SK-N-MC (cell line): ENCODE results near the gene WNT6.
"Not testable (repeated sequence)": the region's sequence is repeated elsewhere in the genome, so short reads cannot be mapped to it uniquely, and the experiment has no call there.

Source experiments
- DNase-seq: peaks from one replicate; pipeline ENCODE4 v3.0.0-alpha.2; 2011; ENCODE audit warnings: low read depth, low spot score
- H3K27ac ChIP-seq: fragments of 200-600 bp; sonication (generic); 2 replicates; pipeline ENCODE4 v1.5.1; 2016; ENCODE audit warnings: mixed run types
- H3K36me3 ChIP-seq: fragments of 200-600 bp; sonication (generic); 2 replicates; pipeline ENCODE4 v1.6.1; 2017; ENCODE audit warnings: antibody characterized with exemption, low read length, mixed read lengths; ENCODE audit not compliant: insufficient read depth
- H3K4me3 ChIP-seq: fragments of 200-600 bp; sonication (generic); 2 replicates; pipeline ENCODE4 v1.5.1; 2016
- H3K9ac ChIP-seq: fragments of 200-600 bp; sonication (generic); 2 replicates; pipeline ENCODE4 v1.8.0; 2017; ENCODE audit warnings: mixed run types, mixed read lengths; ENCODE audit not compliant: insufficient read length
- H3K9me3 ChIP-seq: fragments of 200-600 bp; sonication (generic); 2 replicates; pipeline ENCODE4 v1.6.1; 2017; ENCODE audit warnings: low read depth, mild to moderate bottlenecking, antibody characterized with exemption, low read length, moderate library complexity, mixed read lengths
- EZH2 ChIP-seq: fragments of 200-600 bp; sonication (generic); IDR thresholded peaks from one replicate; pipeline ENCODE4 v1.6.1; 2017; ENCODE audit warnings: antibody characterized with exemption
- FOXP2 ChIP-seq: optimal IDR thresholded peaks from 2 replicates; pipeline ENCODE3; 2011; ENCODE audit warnings: mild to moderate bottlenecking, moderate library complexity; ENCODE audit not compliant: insufficient read depth; ENCODE audit errors: extremely low read length, control extremely low read depth
- POLR2AphosphoS5 ChIP-seq: IDR thresholded peaks from 2 replicates; pipeline ENCODE4 v1.6.1; 2012; ENCODE audit warnings: mild to moderate bottlenecking, low read depth, low read length, borderline replicate concordance

The WNT6 gene

DNA sequence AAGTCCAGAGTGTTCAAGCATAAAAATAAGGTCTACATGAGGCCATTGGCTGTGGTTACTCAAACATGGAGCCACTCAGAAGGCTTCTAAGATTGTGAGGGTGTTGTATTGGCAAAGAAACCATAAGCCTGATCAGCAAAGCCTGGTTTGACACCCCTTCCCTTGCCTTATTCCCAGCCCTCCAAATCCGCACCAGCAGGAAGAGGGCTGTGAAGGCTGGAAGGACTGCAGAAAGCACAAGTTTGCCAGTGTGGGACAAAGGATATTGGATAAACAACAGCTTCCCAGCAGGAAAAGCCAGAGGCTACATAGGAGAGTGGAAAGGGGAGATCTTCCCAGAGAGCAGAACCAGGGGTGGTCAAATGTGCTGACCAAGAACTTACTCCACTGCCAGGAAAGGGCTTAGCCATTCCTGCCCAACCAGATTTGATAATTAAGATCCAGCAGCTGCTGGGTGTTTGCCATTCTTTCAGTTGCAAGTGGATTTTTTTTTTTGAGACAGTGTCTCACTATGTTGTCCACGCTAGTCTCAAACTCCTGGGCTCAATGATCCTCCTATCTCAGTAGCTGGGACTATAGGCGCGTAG, 26.5 kb upstream of the WNT6 start:
- Histone ChIP-seq H3K36me3 (no peaks in the 10 kb centered on the region), H3K9ac (no peak overlapping the region), H3K27ac (no peak overlapping the region), H3K4me3 (no peak overlapping the region), H3K9me3 (no peaks in the 10 kb centered on the region)
- no peak for DNase-seq
- no peak for TF ChIP-seq FOXP2
- no peak for TF ChIP-seq POLR2AphosphoS5
- no peak for TF ChIP-seq EZH2

DNA sequence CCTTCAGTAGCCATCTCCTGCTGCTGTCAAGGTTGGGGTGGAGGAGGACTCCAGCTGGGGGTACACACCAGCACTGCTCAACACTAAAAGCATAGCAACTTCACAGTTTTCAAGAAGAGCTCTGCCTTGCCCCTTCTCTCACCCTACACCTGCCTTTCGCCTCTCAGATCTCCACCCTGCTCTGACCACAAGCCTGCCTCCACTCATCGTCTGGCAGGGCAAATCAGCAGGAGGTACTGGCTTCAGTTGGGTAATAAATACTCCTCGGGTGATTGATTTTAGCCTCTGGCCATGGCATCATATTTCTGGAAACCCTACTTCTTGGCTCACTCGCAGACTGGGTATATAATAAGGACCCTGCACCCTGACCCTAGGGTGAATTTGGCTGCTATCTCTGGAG, 24.9 kb upstream of the WNT6 start:
- H3K27ac ChIP-seq = no peak overlapping the region
- no peak for TF ChIP-seq FOXP2
- no peak for TF ChIP-seq POLR2AphosphoS5
- no peak overlapping the region for H3K4me3 ChIP-seq
- no peak overlapping the region for H3K9ac ChIP-seq
- H3K9me3 ChIP-seq = no peaks in the 10 kb centered on the region
- no peaks in the 10 kb centered on the region for H3K36me3 ChIP-seq
- DNase-seq = no peak

DNA sequence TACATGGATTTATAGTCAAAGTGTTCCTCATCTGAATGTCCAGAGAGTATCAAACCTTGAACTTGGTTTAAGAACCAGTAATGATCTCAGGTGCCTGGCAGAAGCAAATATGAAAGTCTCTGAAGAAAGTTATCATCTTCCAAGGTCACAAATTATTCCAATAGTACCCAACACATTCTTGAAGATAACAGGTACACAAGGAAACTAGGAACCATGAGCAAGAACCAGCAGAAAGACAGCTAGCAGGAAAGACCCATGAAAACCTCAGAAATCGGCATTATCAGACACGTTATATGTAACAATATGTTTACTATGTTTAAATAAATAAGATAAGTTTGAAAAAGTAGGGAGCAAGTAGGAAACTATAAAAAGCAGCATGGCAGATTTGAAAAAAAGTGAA, 22.1 kb upstream of the WNT6 start:
- no peaks in the 10 kb centered on the region for H3K36me3 ChIP-seq

DNA sequence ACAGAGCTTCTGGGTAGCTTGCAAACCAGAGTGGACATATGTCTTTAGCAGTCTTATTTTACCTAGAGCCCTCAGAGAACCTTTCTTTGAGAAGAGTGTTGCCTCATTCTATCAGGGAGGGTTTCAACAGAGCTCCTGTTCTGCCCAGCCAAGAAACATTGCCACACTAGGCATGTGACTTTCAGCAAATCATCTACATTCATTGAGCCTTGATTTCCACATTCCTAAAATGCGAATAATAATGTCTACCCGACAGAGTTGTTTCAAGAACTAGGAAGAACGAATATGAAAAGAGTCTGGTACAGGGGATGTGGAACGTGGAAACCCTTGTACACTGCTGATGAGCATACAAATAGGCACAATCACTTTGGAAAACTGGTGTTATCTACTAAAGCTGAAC, 20.2 kb upstream of the WNT6 start:
- TF ChIP-seq EZH2 (no peak), FOXP2 (no peak), POLR2AphosphoS5 (no peak)
- no peak for DNase-seq
- H3K27ac ChIP-seq = no peak overlapping the region
- no peaks in the 10 kb centered on the region for H3K9me3 ChIP-seq
- no peak overlapping the region for H3K4me3 ChIP-seq
- H3K36me3 ChIP-seq = no peaks in the 10 kb centered on the region
- H3K9ac ChIP-seq = no peak overlapping the region

More for the DNA sequence above, 22.1 kb upstream of the WNT6 start:
- no peak for TF ChIP-seq FOXP2
- no peak for TF ChIP-seq POLR2AphosphoS5
- TF ChIP-seq EZH2 = no peak
- H3K9me3 ChIP-seq = no peaks in the 10 kb centered on the region
- H3K27ac ChIP-seq = no peak overlapping the region
- no peak for DNase-seq
- no peak overlapping the region for H3K9ac ChIP-seq
- H3K4me3 ChIP-seq = no peak overlapping the region

DNA sequence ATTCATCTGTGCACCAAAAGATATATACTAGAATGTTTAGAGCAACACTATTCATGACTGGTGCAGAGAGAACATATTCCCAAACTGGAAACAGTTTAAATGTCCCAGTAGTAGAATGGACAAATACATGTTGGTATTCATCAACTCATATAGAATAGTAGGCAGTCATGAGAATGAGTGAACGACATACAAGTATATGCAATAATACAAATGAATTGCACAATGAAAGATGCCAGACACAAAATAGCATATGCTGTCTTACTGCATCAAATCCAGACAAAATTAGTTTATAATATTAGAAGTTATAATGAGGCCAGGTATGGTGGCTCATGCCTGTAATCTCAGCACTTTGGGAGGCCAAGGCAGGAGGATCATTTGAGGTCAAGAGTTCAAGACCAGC, 19.7 kb upstream of the WNT6 start:
- Histone ChIP-seq H3K4me3 (no peak overlapping the region), H3K27ac (no peak overlapping the region), H3K9ac (no peak overlapping the region), H3K9me3 (no peaks in the 10 kb centered on the region), H3K36me3 (no peaks in the 10 kb centered on the region)
- no peak for TF ChIP-seq POLR2AphosphoS5
- TF ChIP-seq FOXP2 = no peak
- TF ChIP-seq EZH2 = no peak
- no peak for DNase-seq

DNA sequence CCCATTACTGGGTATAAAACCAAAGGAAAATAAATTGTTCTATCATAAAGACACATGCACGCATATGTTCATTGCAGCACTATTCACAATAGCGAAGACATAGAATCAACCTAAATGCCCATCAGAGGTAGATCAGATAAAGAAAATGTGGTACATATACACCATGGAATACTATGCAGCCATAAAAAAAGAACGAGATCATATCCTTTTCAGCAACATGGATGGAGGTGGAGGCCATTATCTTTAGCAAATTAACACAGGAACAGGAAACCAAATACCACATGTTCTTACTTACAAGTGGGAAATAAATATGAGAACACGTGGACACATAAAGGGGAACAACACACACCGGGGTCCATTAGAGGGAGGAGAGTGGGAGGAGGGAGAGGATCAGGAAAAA, 15.3 kb upstream of the WNT6 start:
- not testable (repeated sequence) for H3K36me3 ChIP-seq, H3K27ac ChIP-seq, DNase-seq, H3K4me3 ChIP-seq, H3K9ac ChIP-seq, H3K9me3 ChIP-seq

DNA sequence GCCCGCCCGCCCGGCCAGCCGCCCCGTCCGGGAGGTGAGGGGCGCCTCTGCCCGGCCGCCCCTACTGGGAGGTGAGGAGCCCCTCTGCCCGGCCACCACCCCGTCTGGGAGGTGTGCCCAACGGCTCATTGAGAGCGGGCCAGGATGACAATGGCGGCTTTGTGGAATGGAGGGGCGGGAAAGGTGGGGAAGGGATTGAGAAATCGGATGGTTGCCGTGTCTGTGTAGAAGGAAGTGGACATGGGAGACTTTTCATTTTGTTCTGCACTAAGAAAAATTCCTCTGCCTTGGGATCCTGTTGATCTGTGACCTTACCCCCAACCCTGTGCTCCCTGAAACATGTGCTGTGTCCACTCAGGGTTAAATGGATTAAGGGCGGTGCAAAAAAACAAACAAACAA, 12.6 kb upstream of the WNT6 start:
- not testable (repeated sequence) for H3K9ac ChIP-seq, H3K4me3 ChIP-seq

DNA sequence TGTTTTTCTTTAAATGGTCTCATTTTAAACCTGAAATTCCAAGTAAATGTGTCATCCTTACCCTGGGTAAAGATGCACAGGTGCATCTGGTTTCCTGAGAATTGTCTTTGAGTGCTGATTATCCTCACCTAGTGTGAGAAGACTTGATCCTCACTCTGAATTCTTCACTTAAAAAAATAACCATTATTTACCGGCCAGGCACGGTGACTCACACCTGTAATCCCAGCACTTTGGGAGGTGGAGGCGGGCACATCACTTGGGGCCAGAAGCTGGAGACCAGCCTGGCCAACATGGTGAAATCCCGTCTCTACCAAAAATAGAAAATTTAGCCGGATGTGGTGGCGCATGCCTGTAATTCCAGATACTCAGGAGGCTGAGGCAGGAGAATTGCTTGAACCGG, 9.9 kb upstream of the WNT6 start:
- DNase-seq = no peak
- no peak overlapping the region for H3K9ac ChIP-seq
- no peak overlapping the region for H3K27ac ChIP-seq
- no peak overlapping the region for H3K4me3 ChIP-seq
- TF ChIP-seq FOXP2 = no peak
- no peak for TF ChIP-seq POLR2AphosphoS5
- no peak for TF ChIP-seq EZH2
- no peaks in the 10 kb centered on the region for H3K36me3 ChIP-seq
- H3K9me3 ChIP-seq = no peaks in the 10 kb centered on the region

More for the DNA sequence above, 12.6 kb upstream of the WNT6 start:
- H3K36me3 ChIP-seq, DNase-seq, H3K27ac ChIP-seq, H3K9me3 ChIP-seq: not testable (repeated sequence)

DNA sequence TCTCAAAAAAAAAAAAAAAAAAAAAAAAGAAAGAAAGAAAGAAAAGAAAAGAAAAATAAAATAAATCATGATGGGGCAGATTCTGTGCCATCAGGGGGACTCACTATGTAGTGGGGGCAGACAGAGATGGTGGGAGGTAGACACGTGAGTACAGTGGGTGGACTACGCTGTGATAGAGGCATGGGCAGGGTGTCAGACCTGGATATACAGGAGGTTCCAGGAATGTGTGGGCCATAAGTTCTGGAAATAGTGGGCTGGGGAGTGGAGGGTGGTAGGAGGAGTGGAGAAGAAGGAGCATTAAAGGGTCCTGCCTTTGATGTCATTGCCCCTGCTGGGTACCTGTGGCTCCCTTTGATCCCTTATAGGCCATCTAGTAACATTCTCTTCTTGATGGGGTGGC, 8.8 kb upstream of the WNT6 start:
- Histone ChIP-seq H3K9me3 (no peaks in the 10 kb centered on the region), H3K36me3 (no peaks in the 10 kb centered on the region), H3K27ac (no peak overlapping the region), H3K4me3 (no peak overlapping the region), H3K9ac (no peak overlapping the region)
- TF ChIP-seq FOXP2 = no peak
- TF ChIP-seq POLR2AphosphoS5 = no peak
- TF ChIP-seq EZH2 = no peak
- DNase-seq = no peak
